ENCODE measurements around the gene MYH7. TPM values are rescaled to one million over a fixed set of nuclear protein-coding genes. Genes with fewer than 3 reads are reported as not detected.

Gene MYH7
- total RNA-seq (1 to 10 TPM in 1 of 2 donors, under 1 TPM in 1; 0.87 to 1.3 TPM), polyA plus RNA-seq (ENCODE audit: insufficient read depth, low read depth, low replicate concordance) (51.3 TPM)
- long read RNA-seq, donor 1 = 0 reads
- long read RNA-seq, donor 2 = 0 reads

DNA sequence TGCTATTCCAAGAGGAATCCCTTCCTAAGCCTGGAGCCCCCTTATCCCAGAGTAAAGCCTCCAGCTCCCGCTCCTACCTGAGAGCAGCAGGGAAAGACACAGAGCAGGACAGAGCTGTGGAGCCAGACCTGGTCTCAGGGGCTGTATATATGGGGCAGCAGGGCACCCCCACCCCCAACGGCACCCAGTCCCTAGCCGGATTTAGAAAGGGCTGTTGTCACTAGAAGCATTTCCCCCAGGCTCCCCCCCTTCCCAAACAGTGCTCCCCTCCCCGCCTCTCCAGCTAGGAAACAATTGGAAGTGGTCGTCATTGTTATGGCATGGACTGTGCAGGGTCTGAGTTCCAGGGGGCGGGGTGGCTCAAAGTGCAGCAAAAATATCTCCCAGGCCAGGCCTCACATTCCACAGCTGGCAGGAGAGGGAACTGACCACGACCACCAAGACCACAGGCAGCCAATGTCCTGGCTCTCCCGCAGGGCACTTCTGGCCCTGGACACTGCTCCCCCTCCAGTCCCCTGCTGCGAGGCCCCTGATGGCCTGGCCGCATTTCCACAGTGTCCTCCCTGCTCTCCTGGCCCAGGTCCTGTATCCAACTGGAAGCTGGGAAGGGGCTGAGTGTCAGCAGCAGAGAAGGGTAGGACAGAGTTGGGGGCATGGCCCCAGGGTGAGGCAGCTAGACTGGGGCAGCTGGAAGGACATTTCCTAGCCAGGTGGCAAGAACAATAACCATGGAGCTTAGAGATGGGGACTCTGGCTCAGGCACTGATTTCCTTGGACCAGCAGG is at the start of gene MYH7:
Gene MYH7 (minus strand): TSS at position 118 of the 784 bp plus-strand sequence. CDS start 1,928 bp downstream, outside the sequence.
- 68 to 70% methylated on average over 7 to 10 of the region's 10 CpGs for WGBS, 2 donors
- DNase-seq = no peak
- Histone ChIP-seq H3K36me3 (ENCODE audit: low read depth, missing control alignments) (no peaks in the 10 kb centered on the region), H3K4me3 (no peak within 1 kb of the TSS), H3K27me3 (no peaks in the 10 kb centered on the region), H3K9me3 (no peaks in the 10 kb centered on the region), H3K4me1 (no peaks in the 10 kb centered on the region), H3K27ac (no peak within 1 kb of the TSS)
- no peak for TF ChIP-seq POLR2A (IDR thresholded peaks at IDR 0.05)
- TF ChIP-seq, protein P1, sequence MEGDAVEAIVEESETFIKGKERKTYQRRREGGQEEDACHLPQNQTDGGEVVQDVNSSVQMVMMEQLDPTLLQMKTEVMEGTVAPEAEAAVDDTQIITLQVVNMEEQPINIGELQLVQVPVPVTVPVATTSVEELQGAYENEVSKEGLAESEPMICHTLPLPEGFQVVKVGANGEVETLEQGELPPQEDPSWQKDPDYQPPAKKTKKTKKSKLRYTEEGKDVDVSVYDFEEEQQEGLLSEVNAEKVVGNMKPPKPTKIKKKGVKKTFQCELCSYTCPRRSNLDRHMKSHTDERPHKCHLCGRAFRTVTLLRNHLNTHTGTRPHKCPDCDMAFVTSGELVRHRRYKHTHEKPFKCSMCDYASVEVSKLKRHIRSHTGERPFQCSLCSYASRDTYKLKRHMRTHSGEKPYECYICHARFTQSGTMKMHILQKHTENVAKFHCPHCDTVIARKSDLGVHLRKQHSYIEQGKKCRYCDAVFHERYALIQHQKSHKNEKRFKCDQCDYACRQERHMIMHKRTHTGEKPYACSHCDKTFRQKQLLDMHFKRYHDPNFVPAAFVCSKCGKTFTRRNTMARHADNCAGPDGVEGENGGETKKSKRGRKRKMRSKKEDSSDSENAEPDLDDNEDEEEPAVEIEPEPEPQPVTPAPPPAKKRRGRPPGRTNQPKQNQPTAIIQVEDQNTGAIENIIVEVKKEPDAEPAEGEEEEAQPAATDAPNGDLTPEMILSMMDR (IDR thresholded peaks at IDR 0.05) = no peak
- intact Hi-C loops (cut with DNase I; ENCODE audit: low total_unique reads) = no loop called here

DNA sequence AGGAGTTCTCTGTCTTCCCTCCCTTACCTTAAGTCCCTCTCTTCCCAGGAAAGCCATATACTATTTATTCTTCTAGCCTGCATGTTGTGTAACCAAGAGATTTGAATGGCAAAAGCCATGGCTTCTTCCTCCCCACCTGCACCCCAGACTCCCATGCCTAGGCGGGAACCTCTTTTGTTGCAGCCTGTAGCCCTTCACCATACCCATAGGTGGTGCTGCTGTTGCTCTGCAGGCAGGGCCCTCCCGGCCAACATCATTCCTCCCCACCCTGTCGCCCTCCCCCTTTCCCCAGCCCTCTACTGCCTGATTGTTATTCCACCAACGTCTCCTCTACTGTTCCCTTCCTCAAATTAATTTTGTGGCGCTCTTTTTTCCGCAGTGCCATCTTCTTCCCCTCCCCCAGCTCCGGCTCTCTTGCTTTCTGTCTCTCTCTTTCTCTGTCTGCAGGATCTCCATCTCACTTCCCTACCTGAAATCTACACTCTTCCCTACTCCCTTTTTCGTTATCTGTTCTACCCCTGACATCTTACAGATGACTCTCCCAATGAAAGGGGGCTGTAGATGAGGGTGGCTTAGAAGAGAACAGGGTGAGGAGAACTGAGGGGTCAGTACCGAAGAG is 47.9 kb upstream of the MYH7 start:
- Histone ChIP-seq H3K27ac (no peak overlapping the region), H3K4me1 (no peaks in the 10 kb centered on the region), H3K9me3 (no peaks in the 10 kb centered on the region), H3K27me3 (no peaks in the 10 kb centered on the region), H3K4me3 (no peak overlapping the region), H3K36me3 (ENCODE audit: low read depth, missing control alignments) (no peaks in the 10 kb centered on the region)
- intact Hi-C loops (cut with DNase I; ENCODE audit: low total_unique reads) = loop anchor here (10.0 kb wide), 1 partner anchor 61 kb away; no protein-coding TSS in a partner anchor
- TF ChIP-seq, protein P1 (IDR thresholded peaks at IDR 0.05) = peak in 2 of 3 experiments; percentile 6 to 14
- TF ChIP-seq POLR2A (IDR thresholded peaks at IDR 0.05) = no peak
- DNase-seq = peak; percentile 28
- 59 to 61% methylated on average over 9 of the region's 9 CpGs for WGBS, 2 donors

DNA sequence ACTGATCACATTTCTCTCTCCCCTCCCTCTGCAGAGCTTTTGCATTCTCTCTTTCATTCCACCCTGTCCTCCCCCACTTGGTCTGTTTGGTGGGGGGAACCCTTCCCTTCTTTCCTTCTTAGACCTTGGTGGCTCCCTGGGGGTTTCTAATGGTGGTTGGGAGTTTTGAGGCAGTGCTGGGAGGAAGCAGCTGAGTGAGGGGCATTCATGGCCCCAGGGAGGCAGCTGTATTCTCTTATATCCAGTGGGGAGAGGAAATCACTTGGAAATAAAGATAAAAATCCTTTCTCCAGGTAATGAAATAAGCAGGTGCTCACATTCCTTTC is 47.3 kb upstream of the MYH7 start:
- H3K4me1 ChIP-seq = no peaks in the 10 kb centered on the region
- TF ChIP-seq, protein P1 (IDR thresholded peaks at IDR 0.05) = no peak
- H3K9me3 ChIP-seq = no peaks in the 10 kb centered on the region
- no peak for DNase-seq
- intact Hi-C loops (cut with DNase I; ENCODE audit: low total_unique reads) = loop anchor here (10.0 kb wide), 1 partner anchor 62 kb away; no protein-coding TSS in a partner anchor
- H3K4me3 ChIP-seq = no peak overlapping the region
- H3K27ac ChIP-seq = no peak overlapping the region
- H3K27me3 ChIP-seq = no peaks in the 10 kb centered on the region
- no peaks in the 10 kb centered on the region for H3K36me3 ChIP-seq (ENCODE audit: low read depth, missing control alignments)

DNA sequence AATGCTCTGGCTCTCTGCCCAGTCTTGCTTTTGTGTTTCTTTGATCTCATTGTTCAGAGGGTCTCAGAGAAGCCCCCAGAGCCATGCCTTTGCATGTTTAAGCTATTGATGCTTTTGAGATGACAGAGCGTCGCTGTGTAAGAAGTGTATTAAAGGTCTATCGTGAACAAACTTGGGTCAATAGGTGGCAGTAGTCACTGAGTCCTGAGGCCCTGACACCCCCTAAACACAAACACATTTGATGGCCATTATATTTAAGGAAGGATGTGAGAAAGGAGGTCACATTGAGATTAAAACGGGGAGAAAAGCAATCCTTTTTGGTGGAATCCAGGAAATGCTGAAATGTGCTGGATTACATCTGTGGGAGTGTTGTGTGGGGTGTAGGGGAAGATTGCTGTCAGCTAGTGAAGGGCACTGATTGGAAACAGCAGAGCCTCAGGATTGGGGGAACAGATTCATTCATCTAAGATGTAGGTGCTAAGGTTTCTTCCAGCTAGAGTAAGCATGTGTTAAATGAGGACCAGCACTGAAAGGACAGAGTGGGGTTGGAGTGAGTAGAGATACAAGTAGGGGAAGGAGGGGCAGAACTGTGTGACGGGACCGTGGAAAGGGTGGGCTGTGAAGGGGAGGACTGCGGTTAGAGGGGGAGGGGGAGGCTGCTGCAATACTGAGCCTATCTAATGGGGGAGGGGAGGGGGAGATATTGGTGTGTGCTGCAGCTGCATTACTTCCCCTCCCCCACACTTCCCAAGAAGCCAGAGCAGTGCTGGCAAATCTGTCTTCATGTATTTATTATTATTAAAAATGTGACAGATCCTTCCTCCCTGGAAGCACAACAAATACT is 46.7 kb upstream of the MYH7 start:
- Histone ChIP-seq H3K36me3 (ENCODE audit: low read depth, missing control alignments) (no peaks in the 10 kb centered on the region), H3K9me3 (no peaks in the 10 kb centered on the region), H3K27ac (no peak overlapping the region), H3K4me3 (no peak overlapping the region), H3K4me1 (no peaks in the 10 kb centered on the region), H3K27me3 (no peaks in the 10 kb centered on the region)
- TF ChIP-seq, protein P1 (IDR thresholded peaks at IDR 0.05) = no peak
- TF ChIP-seq POLR2A (IDR thresholded peaks at IDR 0.05) = no peak
- DNase-seq = no peak
- WGBS, 2 donors = 63 to 64% methylated on average over 7 of the region's 7 CpGs
- intact Hi-C loops (cut with DNase I; ENCODE audit: low total_unique reads) = loop anchor here (10.0 kb wide), 1 partner anchor 63 kb away; no protein-coding TSS in a partner anchor
